Endodermal cell (in vitro differentiated cells): ENCODE results near the gene NDUFS6. TPM values are rescaled to one million over a fixed set of nuclear protein-coding genes. Genes with fewer than 3 reads are reported as not detected.

Experiments
- DNase-seq: peaks from one replicate; pipeline ENCODE4 v3.0.0-alpha.2; 2017
- H3K27ac ChIP-seq: 2 replicates; pipeline ENCODE4 v1.5.1; 2013; ENCODE audit warnings: mild to moderate bottlenecking, low read depth, low read length, moderate library complexity
- H3K27me3 ChIP-seq: 2 replicates; pipeline ENCODE4 v1.6.1; 2013; ENCODE audit warnings: mild to moderate bottlenecking, low read length, moderate library complexity; ENCODE audit not compliant: insufficient read depth, control insufficient read depth, poor library complexity, severe bottlenecking
- H3K36me3 ChIP-seq: 2 replicates; pipeline ENCODE4 v1.7.0; 2013; ENCODE audit warnings: mild to moderate bottlenecking, low read length, moderate library complexity; ENCODE audit not compliant: control insufficient read depth, insufficient read depth
- H3K4me1 ChIP-seq: one replicate; pipeline ENCODE4 v1.7.0; 2013; ENCODE audit warnings: low read length; ENCODE audit not compliant: control insufficient read depth, insufficient read depth
- H3K4me3 ChIP-seq: 2 replicates; pipeline ENCODE4 v1.5.1; 2013; ENCODE audit warnings: mild to moderate bottlenecking, low read length, moderate library complexity
- H3K9ac ChIP-seq: 2 replicates; pipeline ENCODE4 v1.6.1; 2013; ENCODE audit warnings: mild to moderate bottlenecking, low read length, moderate library complexity; ENCODE audit not compliant: poor library complexity, severe bottlenecking; ENCODE audit errors: extremely low read depth
- H3K9me3 ChIP-seq: 2 replicates; pipeline ENCODE4 v1.6.1; 2013; ENCODE audit warnings: mild to moderate bottlenecking, low read length, moderate library complexity; ENCODE audit not compliant: control insufficient read depth
- H3K27ac Mint-ChIP-seq: 2 replicates; pipeline ENCODE4 v1.8.0; 2020; ENCODE audit warnings: mixed read lengths
- H3K27me3 Mint-ChIP-seq: 2 replicates; pipeline ENCODE4 v1.8.0; 2021; ENCODE audit warnings: mild to moderate bottlenecking, mixed read lengths; ENCODE audit not compliant: insufficient read depth
- H3K36me3 Mint-ChIP-seq: 2 replicates; pipeline ENCODE4 v1.8.0; 2020; ENCODE audit warnings: low read depth, mixed read lengths
- H3K4me1 Mint-ChIP-seq: 2 replicates; pipeline ENCODE4 v1.8.0; 2020; ENCODE audit warnings: mixed read lengths
- H3K4me3 Mint-ChIP-seq: 2 replicates; pipeline ENCODE4 v1.8.0; 2020; ENCODE audit warnings: mild to moderate bottlenecking, moderate library complexity, mixed read lengths
- H3K9me3 Mint-ChIP-seq: 2 replicates; pipeline ENCODE4 v1.8.0; 2020; ENCODE audit warnings: mild to moderate bottlenecking, mixed read lengths
- CTCF ChIP-seq: fragments of 200-600 bp; sonication (generic); conservative IDR thresholded peaks from 2 replicates; pipeline ENCODE4 v1.5.0; 2021; ENCODE audit warnings: antibody characterized with exemption, mild to moderate bottlenecking
- WGBS, 2 experiments: methylation state at CpG; one replicate each; pipeline versions ENCODE4 v1.1.5 to v1.1.7; 2013; ENCODE audit warnings: missing lambda C conversion rate in 2 of 2, mixed read lengths in 1 of 2; ENCODE audit not compliant: insufficient coverage in 1 of 2, insufficient read length in 1 of 2; 5-methylcytosine and 5-hydroxymethylcytosine counted together
- total RNA-seq, 2 donors: library from RNA; stranded (reverse); fragmentation: NEBNext Ultra II Directional in 1 of 2; extraction: Animal tissue kit (Norgen Biotek cat#: 25700) in 1 of 2; gene quantifications; 2 replicates in 1 of 2; 3 replicates in 1 of 2; pipeline ENCODE4 v1.2.1, GENCODE V29; 2021

NDUFS6 gene
- total RNA-seq, 2 donors from 2014 or later, result 47.9 to 65.2 TPM

GRCh38 chr5:1753490-1753889 is 47.7 kb upstream of the NDUFS6 start:
- no peak overlapping the region for H3K4me3 ChIP-seq
- DNase-seq, result peak; percentile 22
- peaks cover 13% of the 10 kb centered on the region for H3K9me3 Mint-ChIP-seq
- H3K27ac ChIP-seq, result no peak overlapping the region
- TF ChIP-seq CTCF, result no peak
- no peaks in the 10 kb centered on the region for H3K27me3 Mint-ChIP-seq
- H3K4me1 Mint-ChIP-seq, result no peaks in the 10 kb centered on the region
- no peaks in the 10 kb centered on the region for H3K27me3 ChIP-seq
- H3K4me3 Mint-ChIP-seq, result no peak overlapping the region
- no peaks in the 10 kb centered on the region for H3K4me1 ChIP-seq
- H3K36me3 ChIP-seq, result no peaks in the 10 kb centered on the region
- H3K36me3 Mint-ChIP-seq, result no peaks in the 10 kb centered on the region
- H3K9ac ChIP-seq, result no peak overlapping the region
- WGBS, 2 experiments, result 83 to 89% methylated on average over 8 of the region's 8 CpGs
- H3K9me3 ChIP-seq, result no peaks in the 10 kb centered on the region
- H3K27ac Mint-ChIP-seq, result no peak overlapping the region

GRCh38 chr5:1754531-1755220 is 46.5 kb upstream of the NDUFS6 start:
- DNase-seq, result no peak
- H3K27me3 ChIP-seq, result no peaks in the 10 kb centered on the region
- no peak overlapping the region for H3K9ac ChIP-seq
- Mint-ChIP-seq H3K4me1 (no peaks in the 10 kb centered on the region), H3K27ac (no peak overlapping the region), H3K36me3 (no peaks in the 10 kb centered on the region), H3K4me3 (no peak overlapping the region), H3K27me3 (no peaks in the 10 kb centered on the region), H3K9me3 (peaks cover 18% of the 10 kb centered on the region)
- WGBS, 2 experiments, result 91 to 92% methylated on average over 7 to 14 of the region's 14 CpGs
- TF ChIP-seq CTCF, result no peak
- H3K4me1 ChIP-seq, result no peaks in the 10 kb centered on the region
- no peak overlapping the region for H3K27ac ChIP-seq
- H3K4me3 ChIP-seq, result no peak overlapping the region
- no peaks in the 10 kb centered on the region for H3K9me3 ChIP-seq
- H3K36me3 ChIP-seq, result no peaks in the 10 kb centered on the region

- Histone ChIP-seq H3K27ac (no peak overlapping the region), H3K9me3 (no peaks in the 10 kb centered on the region), H3K4me3 (no peak overlapping the region), H3K36me3 (no peaks in the 10 kb centered on the region), H3K4me1 (no peaks in the 10 kb centered on the region), H3K9ac (no peak overlapping the region), H3K27me3 (no peaks in the 10 kb centered on the region)
- DNase-seq, result peak; percentile 39
- no peak overlapping the region for H3K27ac Mint-ChIP-seq
- TF ChIP-seq CTCF, result no peak
- no peaks in the 10 kb centered on the region for H3K4me1 Mint-ChIP-seq
- 84 to 87% methylated on average over 10 to 14 of the region's 14 CpGs for WGBS, 2 experiments
- H3K9me3 Mint-ChIP-seq, result peaks cover 18% of the 10 kb centered on the region
- H3K4me3 Mint-ChIP-seq, result no peak overlapping the region
- H3K27me3 Mint-ChIP-seq, result no peaks in the 10 kb centered on the region
- no peaks in the 10 kb centered on the region for H3K36me3 Mint-ChIP-seq
These were observed 45.8 kb upstream of the NDUFS6 start for GRCh38 chr5:1755321-1755949.
